Posterior vena cava (tissue), 2 donors: ENCODE results near the gene COL9A3. TPM values are rescaled to one million over a fixed set of nuclear protein-coding genes. Genes with fewer than 3 reads are reported as not detected.

ENCODE experiments used
- DNase-seq: peaks from one replicate; pipeline ENCODE4 v3.0.0-alpha.2; 2020; ENCODE audit warnings: low spot score
- intact Hi-C, 2 donors: fragments of 100-400 bp; cut with DNase I; formaldehyde crosslinking; loops; one replicate each; pipeline versions ENCODE4 v1.14.1 to v1.14.2; 2022 to 2023
- total RNA-seq, 2 donors: library from RNA; stranded (reverse); fragmentation: NEBNext Ultra II Directional; extraction: Animal tissue kit (Norgen Biotek cat#: 25700); gene quantifications; one replicate each; pipeline ENCODE4 v1.2.1, GENCODE V29; 2021
- donor health status: DM: yes; HTN: yes; CAD: no.
- donor health status: DM: yes; HTN: yes; CAD: no.

COL9A3 gene
- total RNA-seq, 2 donors from 2014 or later, result 1.0 to 1.9 TPM

- DNase-seq, result no peak
- intact Hi-C loops, result loop anchor here (5.0 to 10.0 kb wide), 3 partner anchors 126 to 388 kb away; partner anchors contain the start of gene CABLES2 (in 1 of the 2)
These were observed 23.7 kb upstream of the COL9A3 start for GRCh38 chr20:62792940-62793756.

- DNase-seq, result no peak
- intact Hi-C loops, result loop anchor here (5.0 to 10.0 kb wide), 3 partner anchors 126 to 389 kb away; partner anchors contain the start of gene CABLES2 (in 1 of the 2)
These were observed 23.2 kb upstream of the COL9A3 start for GRCh38 chr20:62793757-62794006.

GRCh38 chr20:62794007-62794724, 22.7 kb upstream of the COL9A3 start:
- peak; percentile 99 for DNase-seq
- intact Hi-C loops, result loop anchor here (5.0 to 10.0 kb wide), 3 partner anchors 127 to 389 kb away; partner anchors contain the start of gene CABLES2 (in 1 of the 2)

- intact Hi-C loops, result loop anchor here in 1 of 2 donors (10.0 kb wide), 1 partner anchor 390 kb away; the partner anchor contains the start of gene CABLES2
- DNase-seq, result no peak
These were observed 21.7 kb upstream of the COL9A3 start for GRCh38 chr20:62795023-62795761.

GRCh38 chr20:62796699-62797491, 20.0 kb upstream of the COL9A3 start:
- intact Hi-C loops, result loop anchor here in 1 of 2 donors (10.0 kb wide), 1 partner anchor 392 kb away; the partner anchor contains the start of gene CABLES2
- DNase-seq, result no peak

- DNase-seq, result no peak
- intact Hi-C loops, result loop anchor here in 1 of 2 donors (10.0 kb wide), 1 partner anchor 393 kb away; the partner anchor contains the start of gene CABLES2
These were observed 18.9 kb upstream of the COL9A3 start for GRCh38 chr20:62797671-62798532.

GRCh38 chr20:62799036-62799435, 17.8 kb upstream of the COL9A3 start:
- DNase-seq, result no peak
- intact Hi-C loops, result loop anchor here in 1 of 2 donors (10.0 kb wide), 1 partner anchor 394 kb away; the partner anchor contains the start of gene CABLES2

GRCh38 chr20:62799459-62799858, 17.4 kb upstream of the COL9A3 start:
- DNase-seq, result no peak
- intact Hi-C loops, result loop anchor here in 1 of 2 donors (10.0 kb wide), 1 partner anchor 395 kb away; the partner anchor contains the start of gene CABLES2

- intact Hi-C loops, result loop anchor here in 1 of 2 donors (10.0 kb wide), 1 partner anchor 395 kb away; the partner anchor contains the start of gene CABLES2
- DNase-seq, result no peak
These were observed 17.0 kb upstream of the COL9A3 start for GRCh38 chr20:62799873-62800272.

- no peak for DNase-seq
- intact Hi-C loops, result no loop called here
These were observed 16.3 kb upstream of the COL9A3 start for GRCh38 chr20:62800314-62801259.

- intact Hi-C loops, result no loop called here
- DNase-seq, result no peak
These were observed 15.4 kb upstream of the COL9A3 start for GRCh38 chr20:62801284-62802010.

GRCh38 chr20:62802026-62802712, 14.7 kb upstream of the COL9A3 start:
- intact Hi-C loops, result no loop called here
- no peak for DNase-seq

- intact Hi-C loops, result no loop called here
- DNase-seq, result no peak
These were observed 12.7 kb upstream of the COL9A3 start for GRCh38 chr20:62804021-62804626.

- intact Hi-C loops, result loop anchor here in 1 of 2 donors (5.0 kb wide), 1 partner anchor 137 kb away; no protein-coding TSS in a partner anchor
- no peak for DNase-seq
These were observed 12.2 kb upstream of the COL9A3 start, which contains the start of gene OGFR for GRCh38 chr20:62804627-62805154. OGFR (plus strand) TSS chr20:62804835; CDS start chr20:62804860, 25 bp downstream.
